HG02943 (cell line): ENCODE results near the gene ALPL.
"Not testable (repeated sequence)": the region's sequence is repeated elsewhere in the genome, so short reads cannot be mapped to it uniquely, and the experiment has no call there.

Source experiments
- ATAC-seq: cut with Tn5 transposase; IDR thresholded peaks from one replicate; pipeline ENCODE4 v1.9.1; 2021; ENCODE audit warnings: mild to moderate bottlenecking, low read depth, moderate library complexity; ENCODE audit not compliant: unreplicated experiment

Gene ALPL

GRCh38 chr1:21506804-21507203 is 2.4 kb upstream of the ALPL start:
- no peak for ATAC-seq

- no peak for ATAC-seq
These were observed 1.5 kb upstream of the ALPL start for GRCh38 chr1:21507511-21508270.

GRCh38 chr1:21508580-21509350 is 458 bp upstream of the ALPL start:
- ATAC-seq: no peak

GRCh38 chr1:21510113-21510493 is 880 bp downstream of the ALPL start:
- ATAC-seq: no peak

- no peak for ATAC-seq
These were observed 1.8 kb downstream of the ALPL start for GRCh38 chr1:21510885-21511578.

GRCh38 chr1:21511579-21512522 is 2.6 kb downstream of the ALPL start:
- ATAC-seq: no peak

GRCh38 chr1:21514245-21514644 is 5.0 kb downstream of the ALPL start:
- no peak for ATAC-seq

GRCh38 chr1:21517161-21517589 is 8.0 kb downstream of the ALPL start:
- ATAC-seq: no peak

- ATAC-seq: no peak
These were observed 8.6 kb downstream of the ALPL start for GRCh38 chr1:21517660-21518480.

- ATAC-seq: no peak
These were observed 9.7 kb downstream of the ALPL start for GRCh38 chr1:21518774-21519455.

GRCh38 chr1:21519486-21520070 is 10.4 kb downstream of the ALPL start:
- ATAC-seq: not testable (repeated sequence)

- no peak for ATAC-seq
These were observed 11.9 kb downstream of the ALPL start for GRCh38 chr1:21520899-21521716.

GRCh38 chr1:21521717-21522060 is 12.5 kb downstream of the ALPL start:
- no peak for ATAC-seq

GRCh38 chr1:21522525-21523038 is 13.4 kb downstream of the ALPL start:
- ATAC-seq: no peak

- ATAC-seq: no peak
These were observed 14.1 kb downstream of the ALPL start for GRCh38 chr1:21523297-21523813.

- ATAC-seq: no peak
These were observed 15.0 kb downstream of the ALPL start for GRCh38 chr1:21524220-21524619.

- no peak for ATAC-seq
These were observed 15.6 kb downstream of the ALPL start for GRCh38 chr1:21524686-21525339.
